ENCODE results near the gene BRD3. TPM values are rescaled to one million over a fixed set of nuclear protein-coding genes. Genes with fewer than 3 reads are reported as not detected.
A peak's percentile ranks its signal among the peaks of the same experiment; 100 is the strongest.

BRD3 gene
- total RNA-seq, 1 donor from 2014 or later: 128 TPM

DNA sequence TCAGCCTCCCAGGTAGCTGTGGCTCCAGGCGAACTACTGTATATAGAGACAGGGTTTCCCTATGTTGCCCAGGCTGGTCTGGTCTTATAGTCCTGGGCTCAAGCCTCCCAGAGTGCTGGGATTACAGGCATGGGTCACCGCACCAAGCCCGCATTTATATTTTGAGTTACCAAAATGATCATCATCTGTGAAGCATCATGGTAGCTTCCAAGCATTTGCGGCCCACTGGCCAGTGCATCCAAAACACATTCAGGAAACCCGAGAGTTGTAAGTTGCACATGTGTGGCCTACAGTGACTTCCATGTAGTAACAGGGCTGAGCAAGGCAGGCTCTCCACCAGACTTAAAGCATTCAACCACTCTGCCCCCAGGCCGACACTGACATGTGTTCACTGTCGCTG is 40.3 kb downstream of the BRD3 start:
- peak overlapping the region; percentile 92 for H3K27ac Mint-ChIP-seq (ENCODE audit: unreplicated experiment)

DNA sequence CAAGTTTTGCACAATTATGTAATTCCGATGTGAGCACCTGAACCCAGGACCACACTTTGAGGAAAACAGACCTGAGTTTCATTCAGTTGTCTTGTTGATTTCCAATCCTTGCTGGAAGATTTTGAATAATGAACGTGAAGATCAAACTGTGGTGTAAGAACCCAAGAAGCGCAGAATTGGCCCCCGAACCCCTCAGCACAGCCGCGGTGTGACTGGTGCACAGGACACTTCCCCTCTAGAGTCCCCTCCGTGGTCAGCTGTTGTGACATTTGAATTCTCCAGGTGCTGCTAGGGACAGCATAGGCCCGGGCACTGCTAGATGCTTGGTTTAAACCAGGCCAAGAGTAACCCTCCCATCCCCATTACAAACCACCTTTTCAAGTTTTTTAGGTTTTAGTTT is 40.8 kb downstream of the BRD3 start:
- Mint-ChIP-seq H3K4me1 (ENCODE audit: low read depth, unreplicated experiment) (peaks cover 19% of the 10 kb centered on the region), H3K27me3 (ENCODE audit: unreplicated experiment) (peaks cover 14% of the 10 kb centered on the region), H3K4me3 (ENCODE audit: unreplicated experiment) (peak overlapping the region; percentile 85), H3K9me3 (ENCODE audit: unreplicated experiment) (peaks cover 11% of the 10 kb centered on the region), H3K36me3 (ENCODE audit: unreplicated experiment) (no peaks in the 10 kb centered on the region), H3K27ac (ENCODE audit: unreplicated experiment) (peak overlapping the region; percentile 46)
- no peak for DNase-seq
- TF ChIP-seq, protein P1, sequence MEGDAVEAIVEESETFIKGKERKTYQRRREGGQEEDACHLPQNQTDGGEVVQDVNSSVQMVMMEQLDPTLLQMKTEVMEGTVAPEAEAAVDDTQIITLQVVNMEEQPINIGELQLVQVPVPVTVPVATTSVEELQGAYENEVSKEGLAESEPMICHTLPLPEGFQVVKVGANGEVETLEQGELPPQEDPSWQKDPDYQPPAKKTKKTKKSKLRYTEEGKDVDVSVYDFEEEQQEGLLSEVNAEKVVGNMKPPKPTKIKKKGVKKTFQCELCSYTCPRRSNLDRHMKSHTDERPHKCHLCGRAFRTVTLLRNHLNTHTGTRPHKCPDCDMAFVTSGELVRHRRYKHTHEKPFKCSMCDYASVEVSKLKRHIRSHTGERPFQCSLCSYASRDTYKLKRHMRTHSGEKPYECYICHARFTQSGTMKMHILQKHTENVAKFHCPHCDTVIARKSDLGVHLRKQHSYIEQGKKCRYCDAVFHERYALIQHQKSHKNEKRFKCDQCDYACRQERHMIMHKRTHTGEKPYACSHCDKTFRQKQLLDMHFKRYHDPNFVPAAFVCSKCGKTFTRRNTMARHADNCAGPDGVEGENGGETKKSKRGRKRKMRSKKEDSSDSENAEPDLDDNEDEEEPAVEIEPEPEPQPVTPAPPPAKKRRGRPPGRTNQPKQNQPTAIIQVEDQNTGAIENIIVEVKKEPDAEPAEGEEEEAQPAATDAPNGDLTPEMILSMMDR (IDR thresholded peaks at IDR 0.05; ENCODE audit: partially characterized antibody, unreplicated experiment): no peak

More for the DNA sequence above, 40.3 kb downstream of the BRD3 start:
- peak overlapping the region; percentile 58 for H3K4me3 Mint-ChIP-seq (ENCODE audit: unreplicated experiment)
- H3K4me1 Mint-ChIP-seq (ENCODE audit: low read depth, unreplicated experiment): peaks cover 19% of the 10 kb centered on the region
- H3K36me3 Mint-ChIP-seq (ENCODE audit: unreplicated experiment): no peaks in the 10 kb centered on the region
- DNase-seq: peak; percentile 62
- peaks cover 14% of the 10 kb centered on the region for H3K27me3 Mint-ChIP-seq (ENCODE audit: unreplicated experiment)
- TF ChIP-seq, protein P1 (IDR thresholded peaks at IDR 0.05; ENCODE audit: partially characterized antibody, unreplicated experiment): no peak
- peaks cover 11% of the 10 kb centered on the region for H3K9me3 Mint-ChIP-seq (ENCODE audit: unreplicated experiment)

DNA sequence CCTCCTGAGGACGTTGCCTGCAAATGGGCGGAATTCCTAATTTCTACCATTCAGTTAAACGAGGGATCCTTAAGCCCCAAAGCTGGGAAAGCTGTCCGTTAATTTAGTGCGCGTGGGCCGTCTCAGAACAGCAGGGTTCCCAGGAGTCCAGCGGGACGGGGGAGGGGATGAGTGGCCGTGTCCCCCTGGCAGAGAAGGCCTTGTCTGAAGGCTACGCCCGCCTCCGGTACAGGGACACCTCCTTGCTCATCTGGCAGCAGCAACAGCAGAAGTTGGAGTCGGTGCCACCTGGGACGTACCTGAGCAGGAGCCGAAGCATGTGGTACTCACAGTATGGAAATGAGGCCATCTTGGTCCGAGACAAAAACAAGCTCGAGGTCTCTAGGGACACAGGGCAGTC is 41.2 kb downstream of the BRD3 start:
- Mint-ChIP-seq H3K4me1 (ENCODE audit: low read depth, unreplicated experiment) (peaks cover 19% of the 10 kb centered on the region), H3K27me3 (ENCODE audit: unreplicated experiment) (peaks cover 14% of the 10 kb centered on the region), H3K9me3 (ENCODE audit: unreplicated experiment) (peaks cover 11% of the 10 kb centered on the region), H3K4me3 (ENCODE audit: unreplicated experiment) (peak overlapping the region; percentile 85), H3K36me3 (ENCODE audit: unreplicated experiment) (no peaks in the 10 kb centered on the region), H3K27ac (ENCODE audit: unreplicated experiment) (peak overlapping the region; percentile 46)
- TF ChIP-seq, protein P1 (IDR thresholded peaks at IDR 0.05; ENCODE audit: partially characterized antibody, unreplicated experiment): no peak
- peak; percentile 61 for DNase-seq

DNA sequence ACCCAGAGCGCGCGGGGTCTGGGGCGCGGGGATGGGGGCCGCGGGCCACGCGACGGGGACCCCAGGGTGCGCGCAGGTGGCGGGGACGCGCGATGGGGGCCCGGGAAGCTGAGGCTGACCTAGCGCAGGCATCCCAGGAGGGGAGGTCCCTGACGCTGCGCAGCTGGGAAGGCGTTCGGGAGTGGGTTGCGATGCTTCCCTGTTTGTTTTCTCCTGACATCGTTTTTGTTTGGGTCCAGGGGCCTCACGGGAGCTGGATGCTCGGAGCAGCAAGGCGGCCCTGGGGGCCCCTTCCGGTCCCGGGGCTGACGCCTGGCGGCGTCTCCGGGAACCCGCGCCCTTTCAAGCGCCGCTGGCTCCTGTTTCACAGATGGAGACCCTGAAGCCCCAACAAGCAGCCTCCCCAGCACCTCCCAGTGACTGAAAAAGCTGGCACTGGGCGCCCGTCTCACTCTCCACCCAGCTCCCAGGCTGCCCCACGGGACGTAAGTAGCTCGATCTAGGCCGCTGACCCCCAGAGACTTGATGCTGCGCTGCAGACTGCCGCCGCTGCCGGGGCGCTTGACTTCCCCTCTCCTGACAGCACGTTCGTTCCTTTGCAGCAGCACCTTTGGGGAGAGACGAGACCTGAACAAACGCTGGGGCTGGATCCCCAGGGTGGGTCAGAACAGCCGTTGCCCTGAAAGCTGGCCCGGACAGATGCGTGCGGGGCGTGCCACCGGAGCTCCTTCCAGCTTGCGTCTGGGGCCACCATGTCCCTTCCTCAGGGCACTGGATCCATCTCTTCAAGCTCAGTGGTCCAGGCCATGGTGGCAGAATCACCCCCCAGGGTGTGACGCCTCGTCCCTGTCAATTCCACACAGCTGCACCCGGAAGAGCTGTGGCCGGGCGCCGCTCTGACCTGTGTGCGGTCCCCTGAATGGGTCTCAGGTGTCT is 42.0 kb downstream of the BRD3 start:
- H3K4me1 Mint-ChIP-seq (ENCODE audit: low read depth, unreplicated experiment): peaks cover 19% of the 10 kb centered on the region
- DNase-seq: peak; percentile 72
- H3K27ac Mint-ChIP-seq (ENCODE audit: unreplicated experiment): peak overlapping the region; percentile 46
- no peaks in the 10 kb centered on the region for H3K36me3 Mint-ChIP-seq (ENCODE audit: unreplicated experiment)
- peak overlapping the region; percentile 85 for H3K4me3 Mint-ChIP-seq (ENCODE audit: unreplicated experiment)
- H3K27me3 Mint-ChIP-seq (ENCODE audit: unreplicated experiment): peaks cover 16% of the 10 kb centered on the region
- peaks cover 11% of the 10 kb centered on the region for H3K9me3 Mint-ChIP-seq (ENCODE audit: unreplicated experiment)
- TF ChIP-seq, protein P1 (IDR thresholded peaks at IDR 0.05; ENCODE audit: partially characterized antibody, unreplicated experiment): peak; percentile 38

All from glutamatergic neuron (in vitro differentiated cells).